Activated CD4-positive, alpha-beta T cell treated with anti-CD3 and anti-CD28 coated beads for 48 hours (primary cell): ENCODE measurements around the gene DNAJC17.

ENCODE experiments used
- DNase-seq: peaks from one replicate; pipeline ENCODE4 v3.0.0-alpha.2; 2020

DNAJC17 gene

DNA sequence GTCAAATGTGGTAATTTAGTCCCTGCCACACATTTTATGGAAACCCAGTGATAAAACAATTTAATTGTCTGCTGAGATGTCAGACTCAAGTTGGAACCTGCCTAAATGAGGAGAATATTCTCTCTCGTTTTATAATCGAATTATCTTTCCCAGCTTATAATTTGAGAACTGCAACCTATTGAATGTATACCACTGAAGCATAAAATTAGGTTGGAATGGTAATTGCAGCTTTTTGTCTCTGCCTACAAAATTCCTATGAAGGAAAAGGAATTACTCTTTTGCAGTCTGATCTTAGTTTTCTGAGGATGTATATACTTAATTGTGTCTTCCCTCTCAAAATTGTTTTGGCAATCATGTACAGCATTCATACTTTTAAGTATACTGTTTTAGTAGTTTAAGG lies 83.4 kb downstream of the DNAJC17 start:
- no peak for DNase-seq

DNA sequence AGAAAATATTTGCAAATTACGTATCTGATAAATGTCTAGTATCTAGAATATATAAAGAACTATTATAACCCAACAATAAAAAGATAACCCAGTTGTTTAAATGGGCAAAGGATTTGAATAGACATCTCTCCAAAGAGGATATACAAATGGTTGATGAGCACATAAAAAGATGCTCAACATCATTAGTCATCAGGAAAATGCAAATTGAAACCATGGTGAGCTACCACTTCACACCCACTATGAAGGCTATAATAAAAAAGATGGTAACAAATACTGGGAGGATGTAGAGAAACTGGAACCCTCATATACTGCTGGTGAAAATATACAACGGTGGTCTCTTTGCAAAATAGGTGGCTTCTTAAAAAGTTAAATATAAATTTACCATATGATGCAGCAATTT lies 84.3 kb downstream of the DNAJC17 start:
- DNase-seq = no peak

DNA sequence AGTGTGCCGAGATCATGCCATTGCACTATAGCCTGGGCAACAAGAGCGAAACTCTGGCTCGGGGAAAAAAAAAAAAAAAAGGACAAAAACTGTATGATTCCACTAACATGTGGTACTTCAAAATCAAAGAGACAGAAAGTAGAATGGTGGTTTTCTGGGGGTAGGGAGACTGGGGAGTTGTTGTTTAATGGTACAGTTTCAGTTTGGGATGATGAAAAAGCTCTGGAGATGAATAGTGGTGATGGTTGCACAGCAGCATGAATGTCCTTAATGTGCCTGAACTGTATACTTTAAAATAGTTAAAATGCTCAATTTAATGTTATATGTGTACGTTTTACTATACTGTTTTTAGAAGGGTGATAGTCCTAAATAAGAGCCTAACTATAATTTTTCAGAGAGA lies 84.9 kb downstream of the DNAJC17 start:
- DNase-seq = no peak

DNA sequence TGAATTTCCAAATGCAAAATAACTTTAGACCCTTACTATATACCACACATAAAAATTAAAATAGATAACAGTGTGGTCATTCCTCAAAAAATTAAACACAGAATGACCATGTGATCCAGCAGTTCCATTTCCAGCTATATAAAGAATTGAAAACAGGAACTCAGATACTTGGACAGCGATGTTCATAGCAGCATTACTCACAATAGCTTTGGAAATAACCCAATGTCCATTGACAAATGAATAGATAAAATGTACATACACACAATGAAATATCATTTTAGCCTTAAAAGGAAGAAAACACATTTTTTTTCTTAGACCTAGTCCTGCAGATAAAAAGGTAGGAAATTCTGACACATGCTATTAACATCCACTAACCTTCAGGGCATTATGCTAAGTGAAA lies 85.6 kb downstream of the DNAJC17 start:
- no peak for DNase-seq

DNA sequence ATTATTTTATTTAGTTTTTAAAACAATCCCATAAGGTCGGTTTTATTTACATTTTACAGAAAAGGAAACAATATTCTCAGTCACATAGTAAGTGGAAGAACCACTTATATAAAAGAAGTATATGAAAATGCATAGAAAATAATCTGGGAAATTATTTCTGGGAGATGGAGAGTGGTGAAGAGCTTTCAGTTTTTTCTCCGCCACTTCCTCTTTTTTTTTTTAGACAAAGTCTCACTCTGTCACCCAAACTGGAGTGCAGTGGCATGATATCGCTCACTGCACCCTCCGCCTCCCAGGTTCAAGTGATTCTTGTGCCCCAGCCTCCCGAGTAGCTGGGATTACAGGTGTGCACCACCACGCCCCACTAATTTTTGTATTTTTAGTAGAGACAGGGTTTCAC lies 91.1 kb downstream of the DNAJC17 start:
- no peak for DNase-seq
